ENCODE results near the gene PDIA4. TPM values are rescaled to one million over a fixed set of nuclear protein-coding genes. Genes with fewer than 3 reads are reported as not detected.

PDIA4 gene
- total RNA-seq, 1 experiment from 2014 or later: 341 TPM

GRCh38 chr7:149070372-149071125 lies 42.2 kb upstream of the PDIA4 start:
- ATAC-seq (no peak), DNase-seq (ENCODE audit: low spot score) (no peak)
- Mint-ChIP-seq H3K9me3 (no peaks in the 10 kb centered on the region), H3K36me3 (peaks cover 41% of the 10 kb centered on the region), H3K27ac (no peak overlapping the region), H3K4me1 (peaks cover 7% of the 10 kb centered on the region; the same call in 1 of the 2 replicates), H3K4me3 (no peak overlapping the region), H3K27me3 (ENCODE audit: low read depth) (no peaks in the 10 kb centered on the region)
- ChIA-PET POLR2A (no interaction called here), CTCF (interaction anchor here (1.2 to 2.5 kb wide), 6 partner anchors 9 to 191 kb away, joined by 3 to 18 read pairs (median 8); partner anchors contain the start of genes PDIA4, ZNF425 and ZNF783)
- no peak for TF ChIP-seq FOXJ3 (CRISPR knock-in tag; IDR thresholded peaks at IDR 0.05; ENCODE audit: borderline replicate concordance)

- Mint-ChIP-seq H3K27me3 (ENCODE audit: low read depth) (no peaks in the 10 kb centered on the region), H3K27ac (peak overlapping the region; percentile 92), H3K4me3 (peak overlapping the region; percentile 27), H3K36me3 (peaks cover 29% of the 10 kb centered on the region), H3K9me3 (no peaks in the 10 kb centered on the region), H3K4me1 (peaks cover 7% of the 10 kb centered on the region; the same call in 1 of the 2 replicates)
- ATAC-seq (no peak), DNase-seq (ENCODE audit: low spot score) (no peak)
- TF ChIP-seq ZNF138 (CRISPR knock-in tag; conservative IDR thresholded peaks at IDR 0.05) (no peak), ZNF317 (CRISPR knock-in tag; IDR thresholded peaks at IDR 0.05; ENCODE audit: borderline replicate concordance, low read depth) (no peak), STAT6 (CRISPR knock-in tag; conservative IDR thresholded peaks at IDR 0.05; ENCODE audit: low read depth) (no peak), ELF4 (CRISPR knock-in tag; IDR thresholded peaks at IDR 0.05; ENCODE audit: low read depth) (no peak), CDX4 (CRISPR knock-in tag; IDR thresholded peaks at IDR 0.05; ENCODE audit: borderline replicate concordance) (no peak), GRHL2 (CRISPR knock-in tag; IDR thresholded peaks at IDR 0.05; ENCODE audit: insufficient replicate concordance, severe bottlenecking) (no peak), GTF2I (CRISPR knock-in tag; conservative IDR thresholded peaks at IDR 0.05) (no peak), SP1 (CRISPR knock-in tag; conservative IDR thresholded peaks at IDR 0.05) (no peak), HMGA2 (CRISPR knock-in tag; IDR thresholded peaks at IDR 0.05) (no peak), ATF6 (CRISPR knock-in tag; IDR thresholded peaks at IDR 0.05) (no peak), CTCF (IDR thresholded peaks at IDR 0.05) (no peak), RORB (CRISPR knock-in tag; IDR thresholded peaks at IDR 0.05) (no peak), AR (CRISPR knock-in tag; IDR thresholded peaks at IDR 0.05) (no peak), GABPB1 (CRISPR knock-in tag; IDR thresholded peaks at IDR 0.05) (no peak), ATF1 (CRISPR knock-in tag; IDR thresholded peaks at IDR 0.05) (no peak), ZSCAN18 (CRISPR knock-in tag; IDR thresholded peaks at IDR 0.05) (no peak), ETV6 (CRISPR knock-in tag; IDR thresholded peaks at IDR 0.05) (no peak), E2F1 (CRISPR knock-in tag; IDR thresholded peaks at IDR 0.05) (no peak), CREB1 (CRISPR knock-in tag; IDR thresholded peaks at IDR 0.05) (no peak)
- CTCF ChIA-PET: interaction anchor here (0.6 to 0.7 kb wide), 3 partner anchors 23 to 83 kb away, joined by 3 to 4 read pairs (median 3); partner anchors contain the start of gene ZNF786
- POLR2A ChIA-PET: interaction anchor here (0.6 kb wide), 1 partner anchor 16 kb away, joined by 3 read pairs; no protein-coding TSS in a partner anchor
Observed at GRCh38 chr7:149067869-149068268, 39.6 kb upstream of the PDIA4 start.
